ENCODE measurements around the gene FHL3.
"Not testable (repeated sequence)": the region's sequence is repeated elsewhere in the genome, so short reads cannot be mapped to it uniquely, and the experiment has no call there.

FHL3 gene

DNA sequence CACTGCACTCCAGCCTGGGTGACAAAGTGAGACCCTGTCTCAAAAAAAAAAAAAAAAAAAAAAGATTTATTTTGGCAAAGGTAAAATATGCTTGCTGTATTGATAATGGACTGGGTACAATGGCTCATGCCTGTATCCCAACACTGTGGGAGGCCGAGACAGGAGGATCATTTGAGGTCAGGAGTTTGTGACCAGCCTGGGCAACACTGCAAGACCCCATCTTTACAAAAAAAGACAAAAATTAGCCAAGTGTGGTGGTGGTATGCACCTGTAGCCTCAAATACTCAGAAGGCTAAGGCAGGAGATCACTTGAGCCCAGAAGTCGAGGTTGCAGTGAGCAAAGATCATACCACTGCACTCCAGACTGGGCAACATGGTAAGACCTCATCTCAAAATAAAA, 21.8 kb downstream of the FHL3 start:
- DNase-seq: no peak

DNA sequence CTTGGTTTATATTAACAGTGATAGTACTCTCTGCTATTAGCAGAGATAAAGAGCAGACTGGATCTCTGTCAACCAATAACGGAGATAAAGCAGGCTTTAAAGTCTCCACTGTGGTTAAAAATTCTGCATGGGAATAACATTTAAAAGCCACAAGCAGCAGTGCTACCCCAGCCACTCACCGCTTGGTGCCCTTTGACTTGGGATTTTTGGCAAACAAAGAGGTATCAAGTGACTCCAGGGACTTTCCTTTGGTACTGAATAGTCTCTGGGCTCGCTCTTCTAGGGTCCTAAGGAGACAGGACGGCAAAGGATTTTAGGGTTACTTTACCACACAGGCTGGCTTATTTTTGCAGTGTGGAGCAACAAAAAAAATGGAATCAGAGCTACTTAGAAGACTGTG, 26.8 kb downstream of the FHL3 start:
- no peak for DNase-seq

DNA sequence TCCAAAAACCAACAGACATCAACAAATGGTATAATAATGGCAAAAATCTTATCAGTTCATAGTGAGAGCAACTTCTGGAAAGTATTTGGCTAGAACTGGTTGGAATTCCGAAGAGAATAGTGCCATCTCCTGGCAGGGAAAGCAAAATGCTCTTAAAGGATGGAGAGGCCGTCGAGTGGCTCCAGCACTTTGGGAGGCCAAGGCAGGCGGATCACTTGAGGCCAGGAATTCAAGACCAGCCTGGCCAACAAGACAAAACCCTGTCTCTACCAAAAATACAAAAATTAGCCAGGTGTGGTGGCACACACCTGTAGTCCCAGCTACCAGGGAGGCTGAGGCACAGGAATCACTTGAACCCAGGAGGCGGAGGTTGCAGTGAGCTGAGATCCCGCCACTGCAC, 30.2 kb downstream of the FHL3 start:
- DNase-seq: not testable (repeated sequence)

DNA sequence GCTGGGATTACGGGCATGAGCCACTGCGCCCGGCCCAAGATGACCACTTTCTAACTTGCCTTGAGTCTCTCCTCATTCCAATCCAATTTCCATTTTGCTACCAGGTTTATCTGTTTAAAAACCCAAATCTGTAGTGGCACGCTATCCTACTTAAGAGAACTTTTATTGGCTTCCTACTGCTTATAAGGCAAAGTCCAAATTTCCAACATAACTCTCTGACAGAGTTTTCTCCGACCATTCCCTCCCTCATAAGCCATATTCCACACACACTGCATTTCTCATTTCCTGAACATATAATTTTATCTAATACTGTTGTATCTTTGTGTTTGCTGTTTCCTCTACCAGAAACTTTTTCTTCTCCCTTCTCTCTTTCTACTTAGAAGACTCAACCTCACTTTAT, 30.7 kb downstream of the FHL3 start:
- no peak for DNase-seq

DNA sequence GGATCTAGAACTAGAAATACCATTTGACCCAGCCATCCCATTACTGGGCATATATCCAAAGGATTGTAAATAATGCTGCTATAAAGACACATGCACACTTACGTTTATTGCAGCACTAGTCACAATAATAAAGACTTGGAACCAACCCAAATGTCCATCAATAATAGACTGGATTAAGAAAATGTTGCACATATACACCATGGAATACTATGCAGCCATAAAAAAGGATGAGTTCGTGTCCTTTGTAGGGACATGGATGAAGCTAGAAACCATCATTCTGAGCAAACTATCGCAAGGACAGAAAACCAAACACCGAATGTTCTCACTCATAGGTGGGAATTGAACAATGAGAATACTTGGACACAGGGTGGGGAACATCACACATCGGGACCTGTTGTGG, 31.6 kb downstream of the FHL3 start:
- not testable (repeated sequence) for DNase-seq

DNA sequence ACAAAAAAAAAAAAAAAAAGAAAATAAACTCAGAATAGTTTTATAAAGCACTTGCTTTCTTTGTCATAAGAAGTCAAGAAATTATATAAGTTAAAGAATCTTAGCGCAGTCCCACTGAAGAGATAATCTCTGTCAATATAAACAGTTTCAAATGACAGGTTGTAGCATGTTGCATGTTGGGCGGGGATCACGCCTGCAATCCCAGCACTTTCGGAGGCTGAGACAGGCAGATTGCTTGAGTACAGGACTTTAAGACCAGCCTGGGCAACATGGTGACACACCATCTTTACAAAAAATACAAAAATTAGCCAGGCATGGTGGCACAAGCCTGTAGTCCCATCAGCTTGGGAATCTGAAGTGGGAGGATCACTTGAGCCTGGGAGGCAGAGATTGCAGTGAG, 40.0 kb downstream of the FHL3 start:
- DNase-seq: no peak

DNA sequence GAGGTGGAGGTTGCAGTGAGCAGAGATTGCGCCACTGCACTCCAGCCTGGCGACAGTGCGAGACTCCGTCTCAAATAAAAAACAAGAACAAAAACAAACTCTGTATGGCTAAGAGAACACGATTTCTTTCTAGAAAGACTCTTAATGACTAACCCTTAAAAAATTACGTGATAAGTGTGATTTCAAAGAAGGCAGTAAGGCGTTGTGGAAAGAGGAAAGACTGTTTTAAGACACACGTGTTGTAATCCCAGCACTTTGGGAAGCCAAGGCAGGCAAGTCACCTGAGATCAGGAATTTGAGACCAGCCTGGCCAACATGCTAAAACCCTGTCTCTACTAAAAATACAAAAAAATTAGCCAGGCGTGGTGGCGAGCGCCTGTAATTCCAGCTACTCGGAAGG, 41.2 kb downstream of the FHL3 start:
- not testable (repeated sequence) for DNase-seq

DNA sequence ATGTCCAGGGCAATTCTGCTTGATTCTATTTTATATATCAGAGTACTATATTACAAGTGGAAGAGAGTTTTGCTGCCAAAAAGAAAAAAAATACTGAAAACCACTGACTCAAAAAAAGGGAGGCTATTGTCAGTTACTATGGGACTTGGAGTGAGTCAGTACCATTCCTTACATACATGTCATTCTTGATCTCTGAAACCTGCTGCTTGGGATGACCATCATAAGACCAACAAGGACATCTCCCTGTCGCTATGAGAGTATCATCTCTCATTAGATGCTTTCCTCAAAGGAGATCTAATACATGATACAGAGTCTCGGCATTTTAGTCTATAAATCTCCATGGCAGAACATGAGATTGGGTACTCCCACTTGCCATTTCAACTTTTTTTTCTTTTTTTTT, 46.6 kb downstream of the FHL3 start:
- DNase-seq: no peak

DNA sequence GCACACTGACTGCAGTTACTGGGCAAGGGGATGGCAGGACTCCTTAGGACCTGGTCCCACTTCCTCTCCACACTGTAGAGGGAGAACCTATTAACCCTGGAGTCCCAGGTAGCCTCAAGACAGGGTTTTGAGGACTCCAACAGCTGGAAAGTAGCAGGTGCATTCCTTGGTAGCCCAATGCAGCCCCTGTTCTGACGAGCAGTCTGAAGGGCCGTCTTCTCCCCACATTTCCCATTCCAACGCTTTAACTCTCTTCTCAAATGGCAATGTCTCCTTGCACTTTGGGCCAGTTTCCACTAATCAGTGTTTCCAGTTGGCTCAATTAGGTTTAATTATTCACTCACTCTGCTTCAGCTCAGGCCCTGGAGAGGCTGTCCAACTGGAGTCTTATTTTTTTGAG, 49.6 kb downstream of the FHL3 start:
- DNase-seq: no peak

DNA sequence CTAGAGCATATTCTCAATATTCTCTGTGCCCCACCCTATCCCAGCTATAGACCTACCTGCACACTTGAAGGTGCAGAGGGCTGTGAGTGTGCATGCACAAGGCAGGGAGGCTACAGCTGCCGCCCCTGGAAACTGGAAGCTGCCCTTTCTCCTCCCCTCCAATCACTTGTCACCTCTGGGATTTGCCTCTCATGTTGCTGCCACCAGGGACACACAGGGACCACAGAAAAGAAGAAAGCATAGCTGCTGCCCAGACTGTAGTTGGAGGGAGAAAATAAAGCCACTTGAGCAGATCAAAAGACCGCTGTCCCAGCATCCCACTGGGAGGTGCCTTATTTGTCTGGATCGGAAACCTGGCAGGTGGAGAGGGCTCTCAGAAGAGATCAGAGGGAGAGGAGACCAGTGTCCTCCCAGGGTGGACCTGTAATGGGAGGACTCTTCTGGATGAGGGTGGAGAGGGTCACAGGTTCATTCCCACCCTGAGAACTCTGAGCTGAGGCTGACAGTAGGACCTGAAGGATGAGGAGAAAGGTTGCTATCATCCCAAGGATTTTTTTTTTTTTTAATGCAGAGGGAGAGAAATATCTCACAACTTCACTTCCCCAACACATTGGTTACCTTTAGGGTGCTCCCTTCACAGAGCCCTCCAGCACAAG, 50.9 kb downstream of the FHL3 start:
- DNase-seq: no peak

DNA sequence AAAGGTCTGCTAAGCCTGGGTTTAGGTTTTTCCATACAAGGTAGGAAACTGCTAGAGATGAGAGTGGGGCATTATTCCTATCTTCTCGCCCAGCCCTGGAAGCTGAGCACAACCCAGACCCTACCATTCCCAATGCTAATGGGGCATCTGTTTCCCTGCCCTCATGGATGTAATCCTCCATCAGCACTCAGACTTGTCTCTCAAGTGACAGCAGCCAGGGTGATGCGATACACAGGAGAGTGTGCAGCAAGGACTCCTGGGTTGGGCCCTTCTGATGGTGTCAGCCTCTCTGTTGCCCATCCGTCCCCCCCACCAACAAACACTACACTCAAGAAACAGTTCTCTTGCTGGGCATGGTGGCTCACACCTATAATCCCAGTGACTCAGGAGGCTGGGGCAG, 52.6 kb downstream of the FHL3 start:
- DNase-seq: no peak

DNA sequence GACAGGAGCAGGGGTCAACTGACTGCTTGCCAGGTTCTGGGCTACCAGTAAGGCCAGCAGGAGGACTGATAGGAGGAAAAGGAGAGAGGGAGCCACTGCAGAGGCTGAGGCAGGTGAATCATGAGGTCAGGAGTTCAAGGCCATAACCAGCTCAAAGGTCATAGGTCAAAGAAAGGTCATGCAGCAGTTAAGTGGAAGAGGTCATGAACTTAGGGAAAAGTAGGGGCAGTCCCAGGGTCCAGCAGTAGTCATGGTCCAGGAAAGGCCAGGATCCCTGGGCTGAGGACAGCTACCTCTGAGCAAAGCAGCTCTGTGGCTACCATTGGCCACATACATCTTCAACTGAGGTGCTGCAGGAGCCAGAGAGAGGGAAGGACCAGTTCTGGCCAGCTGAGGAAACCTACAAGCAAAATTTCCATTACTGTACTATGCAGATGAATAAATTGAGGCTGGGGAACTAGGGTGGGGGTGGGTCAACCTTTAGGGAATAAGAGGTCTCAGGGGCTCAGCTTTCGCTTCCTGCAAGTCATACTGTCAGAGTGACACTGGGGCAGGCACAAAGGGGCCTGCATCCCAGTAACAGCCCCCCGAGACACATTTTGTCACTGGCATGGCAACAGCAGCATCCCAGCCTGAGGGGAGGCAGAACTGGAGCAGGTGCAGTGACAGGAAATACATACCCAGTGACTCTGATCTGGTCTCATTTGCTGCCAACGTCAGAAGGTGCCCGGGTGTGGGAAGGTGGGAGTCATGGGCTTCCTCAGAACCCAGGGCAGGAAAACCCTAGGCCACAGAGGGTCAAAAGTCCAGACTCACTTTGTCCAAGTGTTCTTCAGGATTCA, 53.3 kb downstream of the FHL3 start:
- DNase-seq: no peak

DNA sequence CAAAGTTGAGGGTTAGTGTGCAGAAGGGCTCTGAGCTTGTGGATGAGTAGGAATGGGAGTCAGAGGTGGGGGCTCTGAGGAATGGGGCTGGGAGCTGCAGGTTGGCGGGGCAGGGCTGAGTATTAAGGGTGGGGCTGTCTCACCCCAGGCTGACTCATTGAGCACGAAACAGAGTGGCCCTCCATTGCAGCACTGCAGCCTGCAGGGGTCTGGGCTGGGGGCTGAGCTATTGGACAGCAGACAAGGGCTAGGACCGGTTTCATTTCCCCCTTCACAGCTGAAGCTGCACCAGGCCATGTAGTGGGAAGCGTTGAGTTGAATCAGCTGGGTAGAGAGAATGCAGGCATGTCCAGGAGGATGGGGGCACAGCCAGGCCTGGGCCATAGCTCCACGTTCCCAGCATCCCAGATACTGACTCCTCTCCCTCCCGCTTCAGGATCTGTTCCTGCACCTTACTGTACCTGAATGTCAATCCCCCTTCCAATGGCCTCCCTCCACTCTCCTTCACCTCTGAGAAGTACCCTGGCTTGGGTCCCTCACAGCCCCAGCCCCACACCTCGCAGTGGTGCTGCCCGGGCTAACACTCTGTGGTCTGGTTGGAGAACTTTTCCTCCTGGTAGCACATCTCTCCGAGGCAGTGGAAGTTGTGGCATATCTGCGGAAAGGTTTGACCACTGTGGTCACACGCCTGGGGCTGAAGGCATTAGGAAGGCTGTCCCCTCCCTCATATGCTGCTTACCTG, 54.1 kb downstream of the FHL3 start:
- DNase-seq: no peak

DNA sequence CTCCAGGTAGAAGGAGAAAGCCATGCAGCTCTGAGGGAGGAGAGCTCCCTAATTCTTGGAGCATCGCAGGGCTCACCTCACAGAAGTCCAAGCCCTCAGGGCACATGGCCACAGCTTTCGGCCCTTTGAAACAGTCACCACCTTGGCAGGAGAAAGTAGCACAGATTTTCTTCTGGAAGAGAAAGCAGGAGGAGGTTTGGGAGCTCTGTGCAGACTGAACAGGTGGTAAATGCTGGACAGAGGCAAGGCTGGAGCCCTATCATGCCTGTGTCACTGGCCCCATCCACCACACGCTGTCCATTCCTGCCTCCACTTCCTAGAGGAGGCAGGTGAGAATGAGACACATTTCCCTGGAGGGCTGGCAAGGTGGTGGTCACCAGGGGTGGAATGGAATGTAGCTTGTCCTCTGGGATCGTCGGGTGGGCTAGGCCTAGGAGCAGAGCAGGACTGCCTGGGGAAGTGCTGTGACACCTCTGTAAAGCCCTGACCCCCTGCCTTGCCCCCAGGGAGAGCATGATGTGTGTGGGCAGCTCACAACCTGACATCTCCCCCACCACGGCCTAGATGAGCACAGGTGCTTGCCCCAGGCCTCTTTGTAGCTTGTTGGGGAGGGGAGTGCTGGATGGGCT, 55.7 kb downstream of the FHL3 start:
- DNase-seq: no peak

DNA sequence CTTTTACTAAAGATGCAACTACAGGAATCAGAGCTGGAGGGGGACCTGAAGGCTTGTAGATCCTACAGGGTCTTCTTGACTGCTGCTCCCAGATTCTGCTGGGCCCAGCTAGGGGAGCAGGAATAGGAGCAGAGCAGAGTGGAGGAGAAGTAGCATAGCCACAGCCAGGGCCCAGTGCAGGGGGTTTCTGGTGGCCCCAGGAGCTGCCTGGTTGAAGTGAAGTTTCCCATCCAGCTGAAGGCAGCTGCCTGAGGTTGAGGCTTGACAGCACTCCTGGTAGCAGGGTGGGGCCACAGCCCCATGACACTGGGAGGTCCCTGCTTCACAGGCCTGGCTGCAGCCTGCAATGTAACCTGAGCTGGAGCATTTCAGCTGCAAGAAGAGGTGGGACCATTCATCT, 56.5 kb downstream of the FHL3 start:
- DNase-seq: no peak

DNA sequence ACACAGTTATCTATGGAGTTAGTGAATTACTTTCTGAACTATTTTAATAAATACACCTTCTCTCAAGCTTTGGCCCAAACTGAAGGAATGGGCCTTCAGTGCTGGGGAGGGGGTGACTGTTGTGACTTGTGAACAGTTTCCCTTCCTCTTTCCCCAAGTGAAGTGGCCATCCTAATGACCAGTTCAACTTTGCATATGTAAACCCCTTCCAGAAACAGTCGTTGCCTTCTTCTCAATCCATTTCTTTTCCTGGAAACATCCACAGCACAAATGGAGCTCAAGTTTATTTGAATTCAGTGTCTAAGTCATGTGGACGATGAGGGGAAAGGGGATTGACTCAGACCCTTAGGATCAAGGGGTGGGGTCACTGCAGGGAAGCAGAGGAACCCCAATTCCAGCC, 57.1 kb downstream of the FHL3 start:
- DNase-seq: no peak

DNA sequence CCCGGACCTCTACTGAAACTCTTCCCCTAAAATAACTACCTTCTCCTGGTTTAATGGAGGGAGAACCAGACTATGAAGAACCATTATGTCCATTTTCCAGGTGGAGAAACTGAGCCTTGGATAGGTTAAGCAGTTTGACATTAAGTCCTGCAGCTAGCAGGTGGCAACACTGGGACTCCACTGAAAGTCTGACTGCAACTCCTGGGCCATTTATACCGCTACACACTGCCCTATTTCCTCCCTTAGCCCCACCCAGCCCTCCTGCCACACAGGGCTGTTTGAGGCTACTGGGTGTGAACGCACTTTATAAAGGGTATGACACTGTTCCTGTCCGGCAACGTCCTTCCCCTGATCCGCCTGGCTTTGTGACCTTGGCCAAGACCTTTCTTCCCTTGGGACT, 58.0 kb downstream of the FHL3 start:
- no peak for DNase-seq
